GM18499 (cell line): ENCODE results near the gene TCFL5.

Experiments
- ATAC-seq: cut with Tn5 transposase; IDR thresholded peaks from one replicate; pipeline ENCODE4 v1.9.1; 2021; ENCODE audit warnings: moderate number of reproducible peaks; ENCODE audit not compliant: insufficient read depth, unreplicated experiment

Gene TCFL5

GRCh38 chr20:62816031-62816883 lies 45.4 kb downstream of the TCFL5 start:
- no peak for ATAC-seq

GRCh38 chr20:62815066-62815991 lies 46.3 kb downstream of the TCFL5 start:
- no peak for ATAC-seq

- no peak for ATAC-seq
Observed at GRCh38 chr20:62814709-62815065, 46.9 kb downstream of the TCFL5 start.

GRCh38 chr20:62814060-62814708 lies 47.4 kb downstream of the TCFL5 start:
- no peak for ATAC-seq

GRCh38 chr20:62813588-62813987 lies 48.0 kb downstream of the TCFL5 start:
- ATAC-seq = no peak

GRCh38 chr20:62812907-62813200 lies 48.8 kb downstream of the TCFL5 start:
- ATAC-seq = no peak

GRCh38 chr20:62812181-62812906 lies 49.3 kb downstream of the TCFL5 start:
- no peak for ATAC-seq

GRCh38 chr20:62811720-62812119 lies 49.9 kb downstream of the TCFL5 start:
- ATAC-seq = no peak

GRCh38 chr20:62811320-62811719 lies 50.3 kb downstream of the TCFL5 start:
- ATAC-seq = no peak

- ATAC-seq = no peak
Observed at GRCh38 chr20:62809530-62810428, 51.8 kb downstream of the TCFL5 start.

GRCh38 chr20:62808211-62808865 lies 53.3 kb downstream of the TCFL5 start:
- ATAC-seq = no peak

- no peak for ATAC-seq
Observed at GRCh38 chr20:62807444-62808210, 54.0 kb downstream of the TCFL5 start.

- no peak for ATAC-seq
Observed at GRCh38 chr20:62806383-62807050, 55.1 kb downstream of the TCFL5 start.

- no peak for ATAC-seq
Observed at GRCh38 chr20:62805711-62806382, 55.8 kb downstream of the TCFL5 start.

GRCh38 chr20:62805155-62805710 lies 56.4 kb downstream of the TCFL5 start:
- ATAC-seq = no peak

- no peak for ATAC-seq
Observed at GRCh38 chr20:62804627-62805154, 56.9 kb downstream of the TCFL5 start, which contains the start of gene OGFR. Gene OGFR (plus strand): TSS chr20:62804835. CDS start chr20:62804860, 25 bp downstream.
